ENCODE results near the gene CMTR1.
"Not testable (repeated sequence)": the region's sequence is repeated elsewhere in the genome, so short reads cannot be mapped to it uniquely, and the experiment has no call there.

Gene CMTR1

DNA sequence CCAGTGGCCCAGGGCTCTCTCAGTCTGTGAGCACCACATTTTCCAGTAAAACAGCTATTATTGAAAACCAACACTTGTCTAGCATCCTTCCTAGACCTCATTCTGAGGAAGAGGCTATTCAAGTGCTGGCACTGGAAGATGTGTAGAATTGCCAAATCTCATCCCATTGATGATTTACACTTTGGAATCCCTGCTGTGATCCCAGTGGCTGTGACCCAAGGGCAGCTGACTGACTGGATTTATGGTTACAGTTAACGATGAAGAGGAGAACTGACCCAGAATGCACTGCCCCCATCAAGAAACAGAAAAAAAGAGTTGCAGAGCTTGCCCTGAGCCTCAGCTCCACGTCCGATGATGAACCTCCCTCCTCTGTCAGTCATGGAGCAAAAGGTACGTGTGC lies 2.4 kb downstream of the CMTR1 start:
- no peak for DNase-seq (ENCODE audit: low read depth in 1 of 2, low spot score in 1 of 2)

DNA sequence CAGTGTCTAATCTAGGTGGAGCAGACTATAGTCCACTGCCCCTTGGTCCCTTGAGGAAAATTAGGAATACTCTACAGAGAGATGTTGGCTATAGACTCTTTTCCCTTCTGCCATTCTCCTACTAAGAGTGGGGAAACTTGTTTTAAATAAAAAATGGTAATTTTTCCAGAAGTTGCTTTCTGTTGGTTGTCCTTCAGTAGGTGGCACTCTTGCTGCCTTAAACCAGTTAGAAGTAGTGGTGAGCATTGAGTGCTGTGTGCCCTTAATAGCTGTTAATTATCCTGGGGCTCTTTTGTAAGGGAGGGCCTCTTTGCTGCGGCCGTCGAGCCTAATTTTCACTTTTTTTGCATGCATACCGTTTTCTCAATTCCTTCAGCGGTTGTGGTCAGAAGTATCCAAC lies 2.8 kb downstream of the CMTR1 start:
- no peak for DNase-seq (ENCODE audit: low read depth in 1 of 2, low spot score in 1 of 2)

DNA sequence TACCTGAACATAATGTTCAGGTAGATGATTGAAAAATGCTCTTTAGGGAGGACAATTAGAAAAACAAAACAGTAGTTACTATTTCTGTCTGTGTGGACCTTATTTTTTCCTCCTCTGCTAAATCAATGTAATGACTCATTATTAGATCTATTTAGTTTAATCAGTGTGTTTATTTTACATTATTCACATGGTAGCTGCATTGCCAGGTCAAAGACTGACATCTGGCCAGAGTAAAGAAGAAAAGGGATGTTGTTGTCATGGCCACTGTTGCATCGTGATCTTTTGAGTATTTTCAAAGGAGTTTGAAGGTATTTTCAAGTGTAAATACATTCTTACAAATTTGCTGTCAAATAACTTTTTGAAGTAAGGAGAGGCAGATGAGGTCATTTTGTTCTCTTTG lies 5.9 kb downstream of the CMTR1 start:
- no peak for DNase-seq (ENCODE audit: low read depth in 1 of 2, low spot score in 1 of 2)

DNA sequence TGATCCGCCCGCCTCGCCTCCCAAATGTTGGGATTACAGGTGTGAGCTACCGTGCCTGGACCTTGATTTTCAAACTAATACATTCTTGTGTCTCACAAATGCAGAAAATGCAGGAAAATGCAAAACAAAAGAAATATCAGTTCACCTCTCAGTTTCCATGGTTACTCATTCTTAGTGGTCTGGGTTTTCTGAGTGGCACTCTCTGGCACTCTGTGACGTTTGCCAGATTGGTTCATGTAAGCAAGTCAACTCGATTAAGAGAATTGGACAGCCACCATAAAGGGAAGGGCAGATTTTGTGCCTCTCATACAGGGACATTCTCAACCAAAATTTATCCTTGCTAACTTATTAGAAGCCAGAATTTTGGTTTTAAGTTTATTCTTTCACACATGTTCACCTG lies 8.6 kb downstream of the CMTR1 start:
- DNase-seq (ENCODE audit: low read depth in 1 of 2, low spot score in 1 of 2): no peak

DNA sequence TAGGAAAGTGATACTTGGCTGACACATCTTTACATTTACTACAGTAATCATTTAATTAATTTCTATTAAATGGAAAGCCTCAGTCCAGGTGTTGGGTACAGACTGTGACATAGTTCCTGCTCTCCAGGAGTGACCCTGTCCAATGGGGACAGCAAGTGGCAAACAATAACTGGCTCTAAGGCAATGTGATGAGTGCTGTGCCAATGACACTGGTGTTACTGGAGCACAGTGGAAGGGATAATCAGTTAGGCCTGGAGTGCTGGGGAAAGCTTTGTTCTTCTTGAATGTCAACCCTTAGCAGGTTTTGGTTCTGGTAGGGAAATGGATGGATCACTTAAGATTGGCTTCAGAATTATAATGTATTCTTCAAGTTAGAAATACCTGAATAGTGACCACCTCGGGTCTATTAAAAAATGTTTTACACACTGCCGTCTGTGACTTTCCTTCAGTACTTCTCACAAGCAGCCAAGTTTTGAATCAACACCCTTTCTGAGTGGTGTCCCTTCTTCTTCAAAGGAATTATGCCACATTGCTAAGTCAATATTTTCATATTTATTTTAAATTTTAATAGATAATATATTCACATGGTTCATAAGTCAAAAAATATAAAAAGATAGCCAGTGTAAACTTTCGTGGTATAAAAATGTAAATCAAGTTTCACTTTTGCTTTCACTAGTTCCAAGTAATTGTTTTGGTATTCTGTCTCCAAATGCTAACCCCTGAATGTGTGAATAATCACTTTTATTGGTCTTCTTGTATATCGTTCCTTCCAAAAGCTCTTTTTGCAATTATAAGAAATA lies 9.6 kb downstream of the CMTR1 start:
- DNase-seq (ENCODE audit: low read depth in 1 of 2, low spot score in 1 of 2): no peak

DNA sequence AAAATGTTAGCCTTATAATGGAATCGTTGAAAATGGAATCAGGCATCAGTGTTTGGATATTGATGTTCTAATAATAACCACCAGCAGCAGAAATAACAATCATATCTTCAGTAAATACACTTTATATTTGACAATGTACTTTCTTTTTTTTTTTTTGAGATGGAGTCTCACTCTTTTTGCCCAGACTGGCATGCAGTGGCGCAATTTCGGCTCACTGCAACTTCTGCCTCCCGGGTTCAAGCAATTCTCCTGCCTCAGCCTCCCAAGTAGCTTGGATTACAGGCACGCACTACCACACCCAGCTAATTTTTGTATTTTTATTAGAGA lies 10.2 kb downstream of the CMTR1 start:
- DNase-seq (ENCODE audit: low read depth in 1 of 2, low spot score in 1 of 2): not testable (repeated sequence)

DNA sequence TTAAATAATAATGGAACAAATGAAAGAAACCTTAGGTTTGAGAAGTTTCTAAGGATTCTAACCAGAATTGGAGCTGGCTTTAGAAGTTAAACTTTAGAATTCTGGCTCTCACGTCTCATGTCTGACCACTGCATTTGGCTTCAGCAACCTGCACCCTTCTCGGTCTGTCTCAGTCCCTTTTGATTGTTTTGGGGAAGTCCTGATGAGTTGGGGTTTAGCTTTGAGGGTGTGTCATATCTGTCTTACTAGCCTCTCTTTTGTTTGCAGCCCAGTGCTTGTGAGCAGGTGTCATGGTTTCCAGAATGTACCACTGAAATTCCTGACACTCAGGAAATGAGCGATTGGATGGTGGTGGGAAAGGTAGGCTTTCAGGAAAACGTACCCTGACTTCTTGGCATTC lies 17.0 kb downstream of the CMTR1 start:
- DNase-seq (ENCODE audit: low read depth in 1 of 2, low spot score in 1 of 2): no peak

DNA sequence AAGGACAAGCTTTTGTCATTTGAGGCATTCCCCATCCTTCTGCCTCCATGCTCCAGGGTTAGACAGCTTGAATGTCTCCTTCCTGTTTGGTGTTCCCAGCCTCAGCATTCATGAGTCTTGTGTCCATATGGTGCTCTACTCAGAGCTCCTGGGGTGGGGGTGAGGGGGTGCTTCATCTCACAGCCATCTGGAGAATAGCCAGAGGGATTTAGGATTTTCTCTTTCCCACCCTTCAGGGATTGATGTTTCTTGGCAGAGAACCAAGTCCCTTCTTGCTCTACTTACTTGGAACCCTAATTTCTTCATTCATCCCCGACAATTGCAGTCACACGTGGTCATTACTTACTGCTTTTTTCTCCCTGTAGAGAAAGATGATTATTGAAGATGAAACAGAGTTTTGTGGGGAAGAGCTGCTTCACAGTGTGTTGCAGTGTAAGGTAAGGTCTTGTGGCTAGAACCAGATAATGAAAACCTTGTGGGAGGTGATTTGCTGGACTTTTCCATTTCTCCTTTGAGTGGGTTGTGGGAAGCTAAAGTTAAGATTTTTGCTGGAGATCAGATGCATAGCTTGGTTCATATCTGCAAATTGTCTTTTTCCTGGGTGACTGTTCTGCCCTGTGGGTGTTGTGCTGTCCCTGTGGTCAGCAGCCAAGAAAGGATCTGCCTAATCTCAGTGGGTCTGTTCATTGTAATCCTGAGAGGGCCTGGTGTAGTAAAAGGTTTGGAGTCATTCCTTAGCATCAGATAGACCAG lies 18.6 kb downstream of the CMTR1 start:
- DNase-seq (ENCODE audit: low read depth in 1 of 2, low spot score in 1 of 2): no peak

DNA sequence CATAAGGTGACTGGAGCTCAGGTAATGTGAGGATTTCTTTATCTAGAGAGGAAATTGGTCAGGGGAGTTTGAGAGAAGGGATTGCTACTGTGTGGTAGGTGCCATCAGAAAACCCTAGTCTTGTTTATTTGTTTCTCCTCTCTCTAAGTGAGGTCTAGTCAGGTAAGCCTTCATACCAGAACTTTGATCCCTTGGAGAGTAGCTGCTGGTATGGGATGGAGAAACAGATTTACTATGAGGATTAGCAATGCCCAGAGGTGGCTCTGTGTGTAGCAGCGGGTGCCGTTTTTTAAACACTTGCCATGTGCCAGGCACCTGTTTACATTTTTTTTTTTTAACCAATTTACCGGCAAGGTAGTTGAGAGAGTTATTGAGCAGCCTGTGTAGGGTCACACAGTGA lies 19.5 kb downstream of the CMTR1 start:
- no peak for DNase-seq (ENCODE audit: low read depth in 1 of 2, low spot score in 1 of 2)

DNA sequence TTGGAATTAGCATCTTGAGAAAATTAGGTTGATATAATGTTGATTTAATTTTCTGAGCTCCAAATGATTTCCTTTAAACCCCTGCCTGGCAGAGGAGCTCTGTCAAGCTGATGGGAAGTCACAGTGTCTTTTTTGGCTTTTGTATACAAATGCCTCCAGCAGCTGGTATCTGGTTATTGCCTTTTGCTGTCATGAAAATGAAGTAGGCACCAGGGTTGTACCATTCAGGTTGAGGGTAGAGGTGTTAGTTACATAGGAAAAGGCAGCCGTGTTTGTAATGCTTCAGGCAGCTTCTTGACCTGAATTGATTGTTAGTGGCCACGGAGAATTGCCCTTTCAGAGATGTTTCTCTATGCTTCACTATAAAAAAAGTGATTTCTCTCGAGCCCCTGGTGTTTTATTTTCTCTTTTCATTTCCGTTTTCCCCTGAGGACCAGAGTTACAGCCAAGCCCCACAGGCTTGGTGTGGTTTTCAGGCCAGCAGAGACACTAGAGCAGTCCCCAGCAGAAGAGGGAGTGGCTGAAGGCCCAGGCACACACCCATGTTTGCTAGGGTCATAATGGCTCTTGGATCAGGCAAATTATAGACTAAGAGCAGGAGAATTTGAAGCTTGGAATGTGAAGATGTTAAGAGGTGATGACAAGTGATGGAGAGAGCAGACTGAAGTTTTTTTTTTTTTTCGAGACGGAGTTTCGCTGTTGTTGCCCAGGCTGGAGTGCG lies 21.6 kb downstream of the CMTR1 start:
- DNase-seq (ENCODE audit: low read depth in 1 of 2, low spot score in 1 of 2): no peak

DNA sequence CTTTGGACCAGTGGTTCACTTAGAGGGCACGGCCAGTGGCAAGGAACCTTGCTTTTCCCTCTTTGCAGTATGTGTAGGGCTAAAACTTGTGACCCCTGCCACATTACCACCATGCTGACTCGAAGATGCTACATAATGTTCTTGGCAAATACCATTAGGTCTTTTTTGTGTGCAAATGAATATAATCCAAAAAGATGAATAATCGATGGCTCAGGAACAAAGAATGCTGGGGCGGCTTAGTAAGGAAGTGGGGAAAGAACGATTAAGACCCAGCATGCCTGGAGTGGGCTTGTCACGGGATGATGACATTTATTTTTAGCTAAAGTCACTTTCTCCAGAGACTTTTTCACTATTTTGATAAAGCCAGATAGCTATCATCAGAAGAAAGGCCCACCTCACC lies 23.1 kb downstream of the CMTR1 start:
- DNase-seq (ENCODE audit: low read depth in 1 of 2, low spot score in 1 of 2): no peak

DNA sequence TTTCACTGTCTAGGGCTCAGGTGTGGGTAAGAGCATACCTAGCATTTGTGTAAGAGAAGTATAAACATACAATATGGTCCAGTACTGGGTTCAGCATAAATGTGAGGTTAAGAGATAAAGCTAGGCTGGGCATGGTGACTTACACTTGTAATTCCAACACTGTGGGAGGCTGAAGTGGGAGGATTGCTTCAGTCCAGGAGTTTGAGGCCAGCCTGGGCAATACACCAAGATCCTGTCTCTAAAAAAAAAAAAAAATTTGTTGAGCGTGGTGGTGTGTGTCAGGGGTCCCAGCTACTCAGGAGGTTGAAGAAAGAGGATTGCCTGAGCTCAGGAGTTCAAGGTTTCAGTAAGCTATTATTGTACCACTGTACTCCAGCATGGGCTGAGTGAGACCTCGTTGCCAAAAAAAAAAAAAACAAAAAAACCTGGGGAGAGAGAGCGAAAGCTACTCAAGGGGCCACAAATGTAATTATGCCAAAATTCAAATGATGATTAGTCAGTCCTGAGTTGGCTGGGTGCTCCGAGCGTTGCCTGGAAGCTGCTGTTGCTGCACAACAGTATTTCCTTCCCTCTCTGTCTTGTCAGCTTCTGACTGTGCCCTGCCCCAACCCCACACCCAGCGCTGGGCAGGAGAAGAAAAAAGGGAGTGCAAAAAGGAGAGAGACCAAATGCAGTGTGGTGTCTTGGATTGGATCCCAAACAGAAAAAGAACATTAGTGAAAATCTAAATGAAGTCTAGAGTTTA lies 24.0 kb downstream of the CMTR1 start:
- no peak for DNase-seq (ENCODE audit: low read depth in 1 of 2, low spot score in 1 of 2)

DNA sequence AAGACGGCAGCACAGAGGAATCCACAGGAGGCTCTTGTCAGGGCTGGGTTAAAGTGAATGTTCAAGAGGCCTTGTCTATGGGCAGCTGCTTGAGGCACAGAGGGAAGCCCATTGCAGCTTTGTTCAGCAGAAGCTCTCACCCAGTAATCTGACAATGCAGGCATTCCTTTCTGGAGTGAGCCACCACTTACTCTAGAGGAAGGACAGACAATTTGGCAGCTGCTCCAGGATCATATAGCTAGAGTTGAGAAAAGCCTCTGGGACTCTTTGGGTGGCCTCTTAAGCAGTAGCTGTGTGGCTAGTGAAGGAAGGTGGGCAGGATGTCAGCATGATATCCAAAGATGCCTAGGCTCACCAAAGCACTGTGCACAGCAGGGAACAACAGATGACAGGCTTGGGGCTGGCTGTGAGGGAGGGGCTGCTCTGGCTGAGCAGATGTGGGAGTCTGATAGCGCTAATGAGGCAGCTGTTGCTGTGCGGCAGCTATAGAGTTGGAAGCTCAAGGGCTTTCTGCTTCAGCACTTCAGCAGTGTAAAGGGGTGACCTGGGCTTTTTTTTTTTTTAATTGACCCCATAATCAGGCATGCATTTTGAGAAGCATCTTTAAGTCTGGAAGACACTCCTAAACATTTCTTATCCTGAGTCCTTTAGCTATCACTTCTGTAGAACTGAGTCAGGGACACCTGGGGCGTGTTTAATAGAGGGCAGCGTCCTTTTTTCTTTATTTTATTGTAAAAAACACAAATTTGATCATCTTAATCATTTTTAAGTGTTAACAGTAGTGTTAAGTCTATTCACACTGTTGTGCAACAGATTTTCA lies 27.2 kb downstream of the CMTR1 start:
- DNase-seq (ENCODE audit: low read depth in 1 of 2, low spot score in 1 of 2): no peak

DNA sequence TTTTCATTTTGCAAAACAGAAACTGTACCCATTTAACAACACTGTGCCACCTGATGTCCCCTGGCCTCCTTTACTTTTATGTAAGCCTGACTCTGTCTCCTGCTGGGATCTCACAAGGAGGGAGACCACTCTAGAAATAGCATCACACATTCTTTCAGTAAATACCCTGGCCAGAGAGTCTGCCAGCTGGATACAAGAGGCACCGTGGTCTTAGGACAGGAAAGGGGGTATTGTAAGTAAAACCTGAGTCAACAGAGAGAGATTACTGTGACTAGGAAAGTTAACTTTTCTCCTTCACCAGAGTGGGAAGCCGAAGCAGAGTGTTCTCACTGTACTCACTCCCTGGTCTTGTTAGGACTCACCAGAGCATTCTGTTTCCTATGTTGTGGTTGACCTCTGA lies 27.8 kb downstream of the CMTR1 start:
- DNase-seq (ENCODE audit: low read depth in 1 of 2, low spot score in 1 of 2): no peak

DNA sequence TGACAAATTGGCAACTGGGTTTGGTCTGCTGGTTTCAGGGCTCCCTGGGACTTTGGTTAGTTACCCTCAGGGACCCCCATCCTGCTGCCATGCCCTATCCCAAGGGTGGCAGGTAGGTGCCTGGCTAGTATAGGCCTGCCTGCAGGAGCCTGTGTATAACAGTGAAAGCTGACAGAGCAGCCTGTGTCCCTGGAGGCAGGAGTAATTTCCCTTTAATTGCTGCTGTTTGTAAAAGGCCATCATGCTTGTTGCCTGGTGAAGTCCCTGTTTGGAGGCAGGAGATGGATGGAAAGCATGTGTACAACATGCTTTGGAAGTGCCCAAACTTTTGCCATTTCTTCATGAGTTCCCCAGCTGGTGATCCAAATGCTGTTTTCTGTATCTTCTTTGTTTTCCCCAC lies 30.1 kb downstream of the CMTR1 start:
- DNase-seq (ENCODE audit: low read depth in 1 of 2, low spot score in 1 of 2): no peak

DNA sequence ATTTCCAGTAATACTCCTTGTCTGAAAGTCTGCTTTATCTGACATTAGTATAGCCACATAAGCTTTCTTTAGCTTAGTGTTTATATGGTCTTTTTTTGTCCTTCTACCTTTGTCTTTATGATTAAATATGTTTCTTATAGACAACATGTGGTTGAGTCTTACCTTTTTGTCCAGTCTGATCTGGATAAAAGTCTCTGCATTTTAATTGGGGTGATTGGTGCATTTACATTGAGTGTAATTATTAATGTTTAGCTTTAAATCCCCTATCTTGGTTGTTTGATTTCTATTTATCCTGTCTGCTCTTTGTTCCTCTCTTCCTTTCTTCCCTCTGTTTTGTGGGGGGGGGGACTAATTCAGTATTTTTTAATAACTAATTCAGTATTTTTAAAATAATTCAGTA lies 34.7 kb downstream of the CMTR1 start:
- DNase-seq (ENCODE audit: low read depth in 1 of 2, low spot score in 1 of 2): no peak

DNA sequence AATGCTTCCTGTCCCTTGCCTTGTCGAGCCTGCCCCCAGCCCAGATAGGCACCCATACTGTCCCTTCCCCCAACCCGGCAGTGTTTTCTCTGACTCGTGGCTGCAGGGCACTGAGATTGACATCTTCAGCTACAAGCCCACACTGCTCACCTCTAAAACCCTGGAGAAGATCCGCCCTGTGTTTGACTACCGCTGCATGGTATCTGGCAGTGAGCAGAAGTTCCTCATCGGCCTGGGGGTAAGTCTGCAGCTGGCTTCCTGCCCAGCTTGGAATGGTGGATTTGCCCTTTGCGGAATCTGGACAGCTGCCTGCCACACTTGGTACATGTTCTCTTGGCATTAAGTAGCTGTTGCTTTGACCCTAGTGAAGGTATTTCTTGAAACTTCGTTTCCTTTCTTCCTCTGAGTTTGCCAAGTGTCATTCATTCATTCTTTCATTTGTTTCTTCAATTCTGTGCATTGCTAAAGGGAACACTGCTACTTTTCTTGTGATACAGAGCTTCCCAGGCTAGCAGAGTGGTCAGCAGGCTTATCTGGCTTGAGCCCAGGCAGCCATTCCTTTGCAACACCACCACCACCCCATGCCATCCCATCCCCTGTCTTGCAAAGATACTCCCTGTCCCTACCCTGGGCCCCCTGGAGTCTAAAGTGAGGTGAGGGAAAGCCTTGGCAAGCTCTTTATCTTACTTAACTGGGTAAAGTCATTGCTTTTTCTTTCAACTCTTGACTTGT lies 40.5 kb downstream of the CMTR1 start:
- no peak for DNase-seq (ENCODE audit: low read depth in 1 of 2, low spot score in 1 of 2)

DNA sequence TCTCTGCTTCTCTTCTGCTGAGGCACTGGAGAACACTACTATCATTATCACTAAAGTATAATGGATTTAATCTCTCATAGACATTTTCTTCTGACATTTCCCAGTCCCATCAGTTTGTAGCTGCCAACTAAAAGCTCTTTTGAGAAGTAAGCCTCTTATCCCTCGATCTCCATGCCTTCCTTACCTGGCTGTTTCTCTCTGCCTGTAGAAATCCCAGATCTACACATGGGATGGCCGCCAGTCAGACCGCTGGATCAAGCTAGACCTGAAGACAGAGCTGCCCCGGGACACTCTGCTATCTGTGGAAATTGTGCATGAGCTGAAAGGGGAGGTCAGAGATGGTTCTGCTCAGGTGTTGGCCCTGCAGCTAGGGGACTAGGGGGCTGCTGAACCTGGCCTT lies 41.3 kb downstream of the CMTR1 start:
- DNase-seq (ENCODE audit: low read depth in 1 of 2, low spot score in 1 of 2): no peak

DNA sequence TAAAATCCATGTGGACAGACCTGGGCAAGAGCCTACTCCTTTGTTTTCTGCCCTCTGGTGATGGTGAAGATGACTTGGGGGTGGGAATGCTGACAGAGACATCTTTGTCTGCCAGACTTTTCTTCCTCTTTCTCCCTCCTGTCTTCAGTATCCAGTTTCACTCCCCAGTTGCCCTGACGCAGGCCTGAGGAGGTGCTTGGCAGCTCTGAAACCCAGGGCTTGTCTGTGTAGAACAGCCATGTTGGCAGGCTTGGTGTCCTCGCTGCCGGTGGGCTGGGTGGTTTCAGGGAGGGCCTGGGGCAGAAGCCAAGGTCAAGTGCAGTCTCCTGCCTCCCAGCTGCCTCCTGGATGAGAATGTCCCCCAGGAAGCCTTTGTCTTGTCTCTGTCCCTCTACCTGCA lies 44.2 kb downstream of the CMTR1 start:
- no peak for DNase-seq (ENCODE audit: low read depth in 1 of 2, low spot score in 1 of 2)

Measured in activated T-helper 1 cell treated with anti-CD3 and anti-CD28 coated beads, Interleukin-2, amount 50 U/mL, for 16 hours (primary cell).